Forelimb muscle (tissue), 1 donor: ENCODE results near the gene ZNF503. TPM values are rescaled to one million over a fixed set of nuclear protein-coding genes. Genes with fewer than 3 reads are reported as not detected.

ENCODE experiments used
- DNase-seq: peaks from one replicate; pipeline ENCODE4 v3.0.0-alpha.2; 2013; ENCODE audit warnings: low read depth
- polyA plus RNA-seq: library from polyadenylated mRNA; unstranded; fragments of 120-200 nt; gene quantifications from one replicate; pipeline ENCODE4 v1.2.1, GENCODE V29; 2013; ENCODE audit not compliant: insufficient read length

ZNF503 gene
- polyA plus RNA-seq, 1 donor, result 10.8 TPM

- DNase-seq, result no peak
Observed at GRCh38 chr10:75406462-75407223, 5.1 kb upstream of the ZNF503 start.

- DNase-seq, result no peak
Observed at GRCh38 chr10:75405598-75406461, 4.3 kb upstream of the ZNF503 start.

- no peak for DNase-seq
Observed at GRCh38 chr10:75404815-75405597, 3.4 kb upstream of the ZNF503 start.

GRCh38 chr10:75403939-75404814, 2.6 kb upstream of the ZNF503 start:
- DNase-seq, result no peak

- no peak for DNase-seq
Observed at GRCh38 chr10:75403144-75403938, 1.8 kb upstream of the ZNF503 start.

GRCh38 chr10:75402486-75403143, 1.1 kb upstream of the ZNF503 start:
- no peak for DNase-seq

- no peak for DNase-seq
Observed at GRCh38 chr10:75400771-75401568, 594 bp downstream of the ZNF503 start.

GRCh38 chr10:75400163-75400770, 1.3 kb downstream of the ZNF503 start:
- no peak for DNase-seq

- DNase-seq, result no peak
Observed at GRCh38 chr10:75399461-75400162, 2.0 kb downstream of the ZNF503 start.

GRCh38 chr10:75398692-75399460, 2.7 kb downstream of the ZNF503 start:
- no peak for DNase-seq

- no peak for DNase-seq
Observed at GRCh38 chr10:75398200-75398691, 3.3 kb downstream of the ZNF503 start.

GRCh38 chr10:75397496-75398199, 3.9 kb downstream of the ZNF503 start:
- DNase-seq, result no peak

GRCh38 chr10:75396631-75397495, 4.7 kb downstream of the ZNF503 start:
- no peak for DNase-seq

GRCh38 chr10:75395932-75396630, 5.5 kb downstream of the ZNF503 start:
- no peak for DNase-seq
